ENCODE data around the gene F9.

DNA sequence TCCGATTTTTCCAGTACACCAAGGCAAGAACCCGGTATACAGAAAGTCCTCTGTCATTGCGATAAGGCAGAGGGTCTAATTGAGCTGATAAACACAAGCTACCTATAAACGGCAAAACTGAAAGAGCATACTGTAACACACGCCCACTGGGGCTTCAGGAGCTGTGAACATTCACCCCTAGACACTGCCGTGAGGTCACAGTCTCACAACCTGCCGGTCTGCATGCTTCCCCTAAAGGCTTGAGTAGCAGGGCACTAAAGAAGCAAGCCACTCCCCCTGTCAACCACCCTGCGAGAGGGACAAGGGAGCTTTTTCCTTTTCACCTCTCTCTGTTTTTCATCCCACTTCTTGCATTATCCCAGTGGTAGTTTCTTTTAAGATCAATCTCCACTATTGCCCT lies 22.4 kb upstream of the F9 start:
- TF ChIP-seq CTCF (conservative IDR thresholded peaks at IDR 0.05) = no peak
- TF ChIP-seq ZFX (IDR thresholded peaks at IDR 0.05) = no peak

All from C4-2B (cell line).